ENCODE data around the gene PGM3.
A peak's percentile ranks its signal among the peaks of the same experiment; 100 is the strongest.
"Not testable (repeated sequence)": the region's sequence is repeated elsewhere in the genome, so short reads cannot be mapped to it uniquely, and the experiment has no call there.

The PGM3 gene

DNA sequence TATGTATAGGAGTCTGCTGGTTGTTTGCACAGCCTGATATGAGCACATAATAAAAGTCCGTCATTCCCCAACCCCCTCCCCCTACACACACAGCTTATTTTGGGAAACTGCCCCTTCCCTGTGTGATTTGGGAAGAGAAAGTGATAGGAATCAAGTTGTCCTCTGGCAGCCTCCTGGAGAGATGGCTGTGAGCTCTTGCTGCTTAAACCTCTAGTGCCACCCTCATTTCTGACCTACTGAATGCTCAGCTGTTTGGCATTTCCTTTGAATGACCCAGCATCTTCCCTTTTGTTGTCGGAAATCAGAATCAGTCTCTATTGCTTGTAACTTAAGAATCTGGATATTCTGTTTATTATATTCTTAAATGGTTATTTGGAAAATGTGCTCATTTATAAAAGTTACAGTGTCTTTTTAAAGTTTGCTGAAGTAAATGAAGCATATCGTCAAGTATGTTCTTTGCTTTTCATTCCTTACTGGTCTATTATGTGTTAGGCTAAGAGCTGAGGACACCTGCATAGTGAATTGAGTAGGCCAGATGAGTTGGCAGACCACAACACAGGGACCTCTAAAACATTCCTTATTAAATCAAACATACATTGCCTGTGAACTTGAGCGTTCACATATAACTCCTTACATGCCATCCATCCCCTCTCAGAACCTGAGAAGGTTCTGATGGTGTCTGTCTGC, 5.6 kb upstream of the PGM3 start:
- H3K9me3 ChIP-seq (ENCODE audit: control insufficient read depth, insufficient read depth, low read length) = no peaks in the 10 kb centered on the region
- no peak overlapping the region for H3K27ac ChIP-seq (ENCODE audit: low read depth, low read length)
- H3K36me3 ChIP-seq (ENCODE audit: control insufficient read depth, low read length) = no peaks in the 10 kb centered on the region
- H4K20me1 ChIP-seq (ENCODE audit: control insufficient read depth, insufficient read depth, low read depth, low read length) = no peaks in the 10 kb centered on the region
- no peaks in the 10 kb centered on the region for H3K79me2 ChIP-seq (ENCODE audit: control insufficient read depth, low read length)
- TF ChIP-seq, protein P1, sequence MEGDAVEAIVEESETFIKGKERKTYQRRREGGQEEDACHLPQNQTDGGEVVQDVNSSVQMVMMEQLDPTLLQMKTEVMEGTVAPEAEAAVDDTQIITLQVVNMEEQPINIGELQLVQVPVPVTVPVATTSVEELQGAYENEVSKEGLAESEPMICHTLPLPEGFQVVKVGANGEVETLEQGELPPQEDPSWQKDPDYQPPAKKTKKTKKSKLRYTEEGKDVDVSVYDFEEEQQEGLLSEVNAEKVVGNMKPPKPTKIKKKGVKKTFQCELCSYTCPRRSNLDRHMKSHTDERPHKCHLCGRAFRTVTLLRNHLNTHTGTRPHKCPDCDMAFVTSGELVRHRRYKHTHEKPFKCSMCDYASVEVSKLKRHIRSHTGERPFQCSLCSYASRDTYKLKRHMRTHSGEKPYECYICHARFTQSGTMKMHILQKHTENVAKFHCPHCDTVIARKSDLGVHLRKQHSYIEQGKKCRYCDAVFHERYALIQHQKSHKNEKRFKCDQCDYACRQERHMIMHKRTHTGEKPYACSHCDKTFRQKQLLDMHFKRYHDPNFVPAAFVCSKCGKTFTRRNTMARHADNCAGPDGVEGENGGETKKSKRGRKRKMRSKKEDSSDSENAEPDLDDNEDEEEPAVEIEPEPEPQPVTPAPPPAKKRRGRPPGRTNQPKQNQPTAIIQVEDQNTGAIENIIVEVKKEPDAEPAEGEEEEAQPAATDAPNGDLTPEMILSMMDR (IDR thresholded peaks at IDR 0.05; ENCODE audit: low read depth, low read length, poor library complexity, severe bottlenecking) = no peak
- TF ChIP-seq EZH2phosphoT487 (IDR thresholded peaks at IDR 0.05; ENCODE audit: borderline replicate concordance, low read length) = no peak
- H3K27me3 ChIP-seq (ENCODE audit: control insufficient read depth, low read length) = no peaks in the 10 kb centered on the region
- no peaks in the 10 kb centered on the region for H3K9me2 ChIP-seq (replicated peaks; ENCODE audit: control insufficient read depth, low read length)
- H3F3A ChIP-seq (ENCODE audit: control insufficient read depth, insufficient read depth) = no peaks in the 10 kb centered on the region
- H3K4me3 ChIP-seq (ENCODE audit: low read length) = no peak overlapping the region
- H3K4me1 ChIP-seq (ENCODE audit: control insufficient read depth, low read length) = peaks cover 11% of the 10 kb centered on the region
- H3K4me2 ChIP-seq (ENCODE audit: low read length) = no peak overlapping the region

DNA sequence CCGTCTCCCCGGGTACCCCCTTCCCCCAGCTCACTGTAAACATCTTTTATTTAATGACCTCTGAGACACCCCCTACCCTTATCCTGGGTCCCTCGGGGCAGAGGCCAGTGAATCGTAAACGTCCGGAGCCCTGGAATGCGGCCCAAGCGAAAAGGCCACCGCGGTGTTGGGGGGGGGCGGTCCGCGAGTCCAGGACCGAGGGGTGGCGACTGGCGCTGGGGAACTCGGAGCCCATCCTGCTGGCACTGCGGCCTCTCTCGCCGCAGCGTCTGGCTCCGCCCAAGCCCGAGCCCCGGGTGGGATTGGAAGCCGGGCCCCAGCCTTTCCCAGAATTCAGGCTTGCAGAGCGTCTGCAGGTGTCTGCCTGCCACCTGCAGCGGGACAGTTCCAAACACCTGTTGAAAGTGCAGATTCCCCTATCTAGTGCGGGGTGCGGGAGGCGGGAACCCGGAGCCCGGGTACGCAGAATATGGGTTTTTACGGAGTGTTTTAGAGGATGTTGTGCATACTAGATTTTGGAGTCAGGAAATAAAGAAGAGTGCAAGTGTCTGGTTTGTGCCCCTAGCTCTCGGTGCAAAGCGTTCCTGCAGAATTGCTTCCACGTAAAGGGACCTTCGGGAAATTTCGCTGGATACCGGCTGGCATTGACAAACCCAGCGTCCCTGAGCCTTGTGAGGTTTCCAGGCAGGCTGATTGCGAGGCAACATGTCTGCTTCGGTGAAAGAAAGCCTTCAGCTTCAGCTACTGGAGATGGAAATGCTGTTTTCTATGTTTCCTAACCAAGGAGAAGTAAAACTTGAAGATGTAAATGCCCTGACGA, 892 bp upstream of the PGM3 start:
- H3F3A ChIP-seq (ENCODE audit: control insufficient read depth, insufficient read depth) = no peaks in the 10 kb centered on the region
- H3K36me3 ChIP-seq (ENCODE audit: control insufficient read depth, low read length) = peaks cover 14% of the 10 kb centered on the region
- H3K9me3 ChIP-seq (ENCODE audit: control insufficient read depth, insufficient read depth, low read length) = no peaks in the 10 kb centered on the region
- no peaks in the 10 kb centered on the region for H4K20me1 ChIP-seq (ENCODE audit: control insufficient read depth, insufficient read depth, low read depth, low read length)
- peaks cover 17% of the 10 kb centered on the region for H3K4me1 ChIP-seq (ENCODE audit: control insufficient read depth, low read length)
- peaks cover 23% of the 10 kb centered on the region for H3K79me2 ChIP-seq (ENCODE audit: control insufficient read depth, low read length)
- H3K4me2 ChIP-seq (ENCODE audit: low read length) = peak overlapping the region; percentile 75
- H3K27ac ChIP-seq (ENCODE audit: low read depth, low read length) = no peak overlapping the region
- no peaks in the 10 kb centered on the region for H3K9me2 ChIP-seq (replicated peaks; ENCODE audit: control insufficient read depth, low read length)
- no peaks in the 10 kb centered on the region for H3K27me3 ChIP-seq (ENCODE audit: control insufficient read depth, low read length)
- peak overlapping the region; percentile 85 for H3K4me3 ChIP-seq (ENCODE audit: low read length)
- TF ChIP-seq EZH2phosphoT487 (IDR thresholded peaks at IDR 0.05; ENCODE audit: borderline replicate concordance, low read length) = no peak
- TF ChIP-seq, protein P1 (IDR thresholded peaks at IDR 0.05; ENCODE audit: low read depth, low read length, poor library complexity, severe bottlenecking) = no peak

DNA sequence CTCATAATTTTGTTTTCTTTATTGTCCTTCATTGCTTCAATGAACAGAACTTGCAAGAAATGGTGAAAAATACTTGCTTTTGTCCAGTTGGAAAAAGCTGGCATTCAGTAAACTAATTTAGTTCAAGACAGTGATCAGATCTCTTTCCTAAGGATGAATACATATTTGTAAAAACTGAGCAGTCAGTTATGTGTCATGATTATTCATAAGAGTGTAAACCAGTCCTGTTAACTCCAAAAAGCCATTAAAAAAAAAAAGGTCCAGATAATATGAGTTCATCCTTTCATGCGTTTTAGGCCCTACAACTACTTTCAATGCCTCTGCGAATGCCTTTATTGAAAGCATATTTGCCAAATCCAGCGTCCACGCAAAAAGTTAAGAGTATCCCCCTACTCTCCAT, 609 bp downstream of the PGM3 start:
- Histone ChIP-seq H3K4me2 (ENCODE audit: low read length) (peak overlapping the region; percentile 75), H3K36me3 (ENCODE audit: control insufficient read depth, low read length) (peaks cover 18% of the 10 kb centered on the region), H3K4me3 (ENCODE audit: low read length) (peak overlapping the region; percentile 85), H3K27me3 (ENCODE audit: control insufficient read depth, low read length) (no peaks in the 10 kb centered on the region), H3F3A (ENCODE audit: control insufficient read depth, insufficient read depth) (no peaks in the 10 kb centered on the region), H4K20me1 (ENCODE audit: control insufficient read depth, insufficient read depth, low read depth, low read length) (no peaks in the 10 kb centered on the region), H3K4me1 (ENCODE audit: control insufficient read depth, low read length) (peaks cover 17% of the 10 kb centered on the region), H3K9me2 (replicated peaks; ENCODE audit: control insufficient read depth, low read length) (no peaks in the 10 kb centered on the region), H3K9me3 (ENCODE audit: control insufficient read depth, insufficient read depth, low read length) (no peaks in the 10 kb centered on the region), H3K27ac (ENCODE audit: low read depth, low read length) (no peak overlapping the region), H3K79me2 (ENCODE audit: control insufficient read depth, low read length) (peaks cover 23% of the 10 kb centered on the region)
- no peak for TF ChIP-seq EZH2phosphoT487 (IDR thresholded peaks at IDR 0.05; ENCODE audit: borderline replicate concordance, low read length)
- TF ChIP-seq, protein P1 (IDR thresholded peaks at IDR 0.05; ENCODE audit: low read depth, low read length, poor library complexity, severe bottlenecking) = no peak

DNA sequence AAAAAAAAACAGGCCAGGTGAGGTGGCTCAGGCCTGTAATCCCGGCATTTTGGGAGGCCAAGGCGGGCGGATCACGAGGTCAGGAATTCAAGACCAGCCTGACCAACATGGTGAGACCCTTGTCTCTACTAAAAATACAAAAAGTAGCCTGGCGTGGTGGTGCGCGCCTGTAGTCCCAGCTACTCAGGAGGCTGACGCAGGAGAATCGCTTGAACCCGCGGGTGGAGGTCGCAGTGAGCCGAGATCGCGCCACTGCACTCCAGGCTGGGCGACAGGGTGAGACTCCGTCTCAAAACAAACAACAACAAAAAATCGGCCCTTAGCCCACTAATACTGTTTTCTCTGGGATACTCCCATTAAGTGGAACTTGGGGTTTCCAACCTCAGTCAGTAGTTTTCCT, 1.1 kb downstream of the PGM3 start:
- peak overlapping the region; percentile 85 for H3K4me3 ChIP-seq (ENCODE audit: low read length)
- peaks cover 23% of the 10 kb centered on the region for H3K79me2 ChIP-seq (ENCODE audit: control insufficient read depth, low read length)
- peak overlapping the region; percentile 75 for H3K4me2 ChIP-seq (ENCODE audit: low read length)
- not testable (repeated sequence) for H4K20me1 ChIP-seq (ENCODE audit: control insufficient read depth, insufficient read depth, low read depth, low read length); H3F3A ChIP-seq (ENCODE audit: control insufficient read depth, insufficient read depth); H3K27me3 ChIP-seq (ENCODE audit: control insufficient read depth, low read length); H3K9me3 ChIP-seq (ENCODE audit: control insufficient read depth, insufficient read depth, low read length); H3K27ac ChIP-seq (ENCODE audit: low read depth, low read length); H3K9me2 ChIP-seq (replicated peaks; ENCODE audit: control insufficient read depth, low read length)
- peaks cover 22% of the 10 kb centered on the region for H3K36me3 ChIP-seq (ENCODE audit: control insufficient read depth, low read length)
- H3K4me1 ChIP-seq (ENCODE audit: control insufficient read depth, low read length) = peaks cover 17% of the 10 kb centered on the region

All from DOHH2 (cell line).